HepG2 (cell line): ENCODE results near the gene LMAN1L. TPM values are rescaled to one million over a fixed set of nuclear protein-coding genes. Genes with fewer than 3 reads are reported as not detected.

Experiments used
- CENPT ChIP-seq: sonication (generic); formaldehyde crosslinking; IDR thresholded peaks from 2 replicates; pipeline ENCODE4 v1.8.0; 2022; ENCODE audit warnings: low read depth, mild to moderate bottlenecking, moderate library complexity, missing genetic modification reagents
- CREM ChIP-seq, 2 experiments: sonication (generic) in 1 of 2; formaldehyde crosslinking in 1 of 2; IDR thresholded peaks; 2 replicates each; pipeline versions ENCODE4 v1.4.0 to v1.6.1; 2016 to 2020; ENCODE audit warnings: antibody characterized with exemption in 1 of 2, mild to moderate bottlenecking in 1 of 2, missing genetic modification reagents in 1 of 2
- ELF4 ChIP-seq: sonication (generic); formaldehyde crosslinking; IDR thresholded peaks from 2 replicates; pipeline ENCODE4 v1.5.0; 2020; ENCODE audit warnings: missing genetic modification reagents, mild to moderate bottlenecking, moderate library complexity, borderline replicate concordance
- ERF ChIP-seq: IDR thresholded peaks from 2 replicates; pipeline ENCODE4 v1.6.1; 2018; ENCODE audit warnings: missing biosample characterization, missing genetic modification reagents
- MEIS1 ChIP-seq: sonication (generic); formaldehyde crosslinking; IDR thresholded peaks from 2 replicates; pipeline ENCODE4 v1.9.0; 2021; ENCODE audit warnings: mild to moderate bottlenecking, missing genetic modification reagents, moderate library complexity, borderline replicate concordance
- MXD4 ChIP-seq: IDR thresholded peaks from 2 replicates; pipeline ENCODE4 v1.6.1; 2016; ENCODE audit warnings: mild to moderate bottlenecking, missing biosample characterization, missing genetic modification reagents
- PAX8 ChIP-seq: sonication (generic); formaldehyde crosslinking; IDR thresholded peaks from 2 replicates; pipeline ENCODE4 v1.8.0; 2022; ENCODE audit warnings: mild to moderate bottlenecking, missing genetic modification reagents, borderline replicate concordance
- PRDM10 ChIP-seq: sonication (generic); formaldehyde crosslinking; IDR thresholded peaks from 2 replicates; pipeline ENCODE4 v1.4.0; 2020; ENCODE audit warnings: low read depth, missing genetic modification reagents
- XRCC5 ChIP-seq: fragments of 200-400 bp; formaldehyde crosslinking; optimal IDR thresholded peaks from 2 replicates; pipeline ENCODE3; 2017; ENCODE audit warnings: mild to moderate bottlenecking, low read length
- ZBTB10 ChIP-seq: sonication (generic); formaldehyde crosslinking; IDR thresholded peaks from 2 replicates; pipeline ENCODE4 v1.4.0; 2020; ENCODE audit warnings: missing genetic modification reagents, borderline replicate concordance
- ZC3H4 ChIP-seq: sonication (generic); formaldehyde crosslinking; IDR thresholded peaks from 2 replicates; pipeline ENCODE4 v1.4.0; 2020; ENCODE audit warnings: missing genetic modification reagents, borderline replicate concordance
- ZFX ChIP-seq: sonication (generic); formaldehyde crosslinking; IDR thresholded peaks from 2 replicates; pipeline ENCODE4 v1.4.0; 2020; ENCODE audit warnings: mild to moderate bottlenecking, low read depth, missing genetic modification reagents, moderate library complexity
- ZNF12 ChIP-seq: sonication (generic); formaldehyde crosslinking; IDR thresholded peaks from 2 replicates; pipeline ENCODE4 v1.5.0; 2020; ENCODE audit warnings: missing genetic modification reagents
- ZNF264 ChIP-seq: sonication (generic); formaldehyde crosslinking; IDR thresholded peaks from 2 replicates; pipeline ENCODE4 v1.4.0; 2020; ENCODE audit warnings: missing genetic modification reagents
- ZNF280B ChIP-seq: sonication (generic); formaldehyde crosslinking; IDR thresholded peaks from 2 replicates; pipeline ENCODE4 v1.5.0; 2020; ENCODE audit warnings: missing genetic modification reagents, mild to moderate bottlenecking, borderline replicate concordance
- ZNF329 ChIP-seq: sonication (generic); formaldehyde crosslinking; IDR thresholded peaks from 2 replicates; pipeline ENCODE4 v1.9.0; 2021; ENCODE audit warnings: low read depth, mild to moderate bottlenecking, missing genetic modification reagents
- ZNF547 ChIP-seq: sonication (generic); formaldehyde crosslinking; IDR thresholded peaks from 2 replicates; pipeline ENCODE4 v1.5.1; 2020; ENCODE audit warnings: mild to moderate bottlenecking, missing genetic modification reagents
- ZNF766 ChIP-seq: sonication (generic); formaldehyde crosslinking; IDR thresholded peaks from 2 replicates; pipeline ENCODE4 v1.5.0; 2020; ENCODE audit warnings: missing genetic modification reagents, borderline replicate concordance
- ZSCAN29 ChIP-seq: sonication (generic); formaldehyde crosslinking; conservative IDR thresholded peaks from 2 replicates; pipeline ENCODE4 v1.4.0; 2020; ENCODE audit warnings: mild to moderate bottlenecking, missing genetic modification reagents
- polyA plus RNA-seq, 8 experiments: library from polyadenylated mRNA; depleted of rRNA in 3 of 8; stranded (reverse) in 7 of 8; unstranded in 1 of 8; fragments of >200 nt; fragmentation: Illumina TruSeq in 4 of 8; extraction: Trizol in 4 of 8; gene quantifications; 2 replicates each; pipeline versions ENCODE4 v1.2.1 to v1.2.3, GENCODE V29; 2011 to 2016; ENCODE audit warnings: low read depth in 4 of 8, missing spikeins in 1 of 8, mixed read lengths in 1 of 8; ENCODE audit not compliant: insufficient read depth in 1 of 8
- total RNA-seq, 5 experiments: library from RNA; depleted of rRNA; stranded (reverse); fragments of >200 nt; fragmentation: Illumina TruSeq; extraction: Trizol; gene quantifications; 2 replicates each; pipeline ENCODE4 v1.2.3, GENCODE V29; 2016; ENCODE audit warnings: low read depth in 1 of 5

LMAN1L gene
- total and polyA plus RNA-seq, 2 of the 13 experiments (the other 11 are each of a cell fraction or from before 2014, with no cell fraction given), result not detected

GRCh38 chr15:74787251-74788041 lies 25.2 kb upstream of the LMAN1L start (continued):
- TF ChIP-seq CENPT (no peak), ELF4 (no peak), PRDM10 (CRISPR knock-in tag) (no peak), XRCC5 (peak; percentile 71), ZFX (CRISPR knock-in tag) (0 out of 2 replicates have a peak, but pooled peaks have one; percentile 26), CREM (IDR thresholded peaks at IDR 0.05) (no peak), CREM (CRISPR knock-in tag; IDR thresholded peaks at IDR 0.05) (no peak), ZNF264 (CRISPR knock-in tag) (no peak), ERF (CRISPR knock-in tag) (no peak), ZNF280B (CRISPR knock-in tag) (no peak), ZNF329 (CRISPR knock-in tag) (no peak), ZNF12 (CRISPR knock-in tag) (no peak), MEIS1 (CRISPR knock-in tag) (no peak), ZBTB10 (CRISPR knock-in tag) (no peak), ZNF766 (CRISPR knock-in tag) (no peak), ZC3H4 (CRISPR knock-in tag) (no peak), PAX8 (CRISPR knock-in tag) (no peak), ZSCAN29 (CRISPR knock-in tag) (no peak), ZNF547 (no peak), MXD4 (CRISPR knock-in tag) (no peak)
